PFSK-1 (cell line): ENCODE results near the gene TMPRSS3.

Source experiments
- FOXP2 ChIP-seq: optimal IDR thresholded peaks from 2 replicates; pipeline ENCODE3; 2011; ENCODE audit warnings: borderline replicate concordance, control low read depth, inconsistent platforms; ENCODE audit not compliant: insufficient read depth; ENCODE audit errors: extremely low read length, extremely low read depth
- POLR2AphosphoS5 ChIP-seq: IDR thresholded peaks from 2 replicates; pipeline ENCODE4 v1.6.1; 2012; ENCODE audit warnings: low read depth, mild to moderate bottlenecking, control low read depth, low read length, moderate library complexity
- SIN3A ChIP-seq: IDR thresholded peaks from 2 replicates; pipeline ENCODE4 v1.6.1; 2012; ENCODE audit warnings: mild to moderate bottlenecking, low read length, moderate library complexity, borderline replicate concordance; ENCODE audit not compliant: insufficient read depth
- TAF1 ChIP-seq: IDR thresholded peaks from 2 replicates; pipeline ENCODE4 v1.6.1; 2012; ENCODE audit warnings: low read length, control low read depth, borderline replicate concordance; ENCODE audit not compliant: insufficient read depth
- TF ChIP-seq, protein P1 (sequence below), 2 experiments: IDR thresholded peaks; 2 replicates each; pipeline versions ENCODE4 v1.6.1 to v1.8.0; 2011 to 2012; ENCODE audit warnings: low read depth in 2 of 2, low read length in 2 of 2, control low read depth in 1 of 2, inconsistent platforms in 1 of 2, mild to moderate bottlenecking in 1 of 2, moderate library complexity in 1 of 2; ENCODE audit not compliant: insufficient read depth in 1 of 2

DNA sequence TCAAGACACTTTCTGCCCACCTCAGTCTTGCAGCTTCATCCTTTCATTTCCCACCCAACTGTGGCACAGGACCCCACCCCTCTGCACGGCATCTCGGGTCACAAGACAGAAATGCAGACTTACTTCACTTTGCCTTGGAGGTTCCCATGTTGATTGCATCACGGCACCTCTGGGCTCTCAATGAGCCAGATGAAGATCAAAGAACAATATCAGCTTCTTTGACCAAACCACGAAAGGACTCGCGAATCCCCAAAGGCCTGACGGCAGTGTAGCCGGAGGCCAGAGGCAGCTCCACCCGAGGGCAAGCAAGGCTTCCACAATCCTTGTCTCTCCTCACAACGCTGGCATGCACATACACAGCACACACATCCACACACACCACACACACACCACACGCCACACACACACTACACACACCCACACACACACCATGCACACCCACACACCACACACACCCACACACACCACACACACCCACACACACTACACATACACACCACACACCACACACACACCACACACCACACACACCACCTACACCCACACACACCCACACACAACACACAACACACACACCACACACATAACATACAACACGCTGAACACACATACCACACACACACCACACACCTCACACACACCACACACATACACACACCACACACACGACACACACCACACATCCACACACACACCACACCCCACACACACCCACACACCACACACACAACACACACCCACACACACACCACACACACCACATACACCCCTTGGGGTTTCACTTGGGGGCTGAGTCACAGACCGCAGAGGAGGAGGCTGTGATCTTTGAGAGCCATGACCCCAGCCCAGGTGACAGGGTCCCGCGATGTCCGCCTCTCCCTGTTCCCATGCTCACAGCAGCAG is 43.7 kb upstream of the TMPRSS3 start:
- TF ChIP-seq, protein P1, sequence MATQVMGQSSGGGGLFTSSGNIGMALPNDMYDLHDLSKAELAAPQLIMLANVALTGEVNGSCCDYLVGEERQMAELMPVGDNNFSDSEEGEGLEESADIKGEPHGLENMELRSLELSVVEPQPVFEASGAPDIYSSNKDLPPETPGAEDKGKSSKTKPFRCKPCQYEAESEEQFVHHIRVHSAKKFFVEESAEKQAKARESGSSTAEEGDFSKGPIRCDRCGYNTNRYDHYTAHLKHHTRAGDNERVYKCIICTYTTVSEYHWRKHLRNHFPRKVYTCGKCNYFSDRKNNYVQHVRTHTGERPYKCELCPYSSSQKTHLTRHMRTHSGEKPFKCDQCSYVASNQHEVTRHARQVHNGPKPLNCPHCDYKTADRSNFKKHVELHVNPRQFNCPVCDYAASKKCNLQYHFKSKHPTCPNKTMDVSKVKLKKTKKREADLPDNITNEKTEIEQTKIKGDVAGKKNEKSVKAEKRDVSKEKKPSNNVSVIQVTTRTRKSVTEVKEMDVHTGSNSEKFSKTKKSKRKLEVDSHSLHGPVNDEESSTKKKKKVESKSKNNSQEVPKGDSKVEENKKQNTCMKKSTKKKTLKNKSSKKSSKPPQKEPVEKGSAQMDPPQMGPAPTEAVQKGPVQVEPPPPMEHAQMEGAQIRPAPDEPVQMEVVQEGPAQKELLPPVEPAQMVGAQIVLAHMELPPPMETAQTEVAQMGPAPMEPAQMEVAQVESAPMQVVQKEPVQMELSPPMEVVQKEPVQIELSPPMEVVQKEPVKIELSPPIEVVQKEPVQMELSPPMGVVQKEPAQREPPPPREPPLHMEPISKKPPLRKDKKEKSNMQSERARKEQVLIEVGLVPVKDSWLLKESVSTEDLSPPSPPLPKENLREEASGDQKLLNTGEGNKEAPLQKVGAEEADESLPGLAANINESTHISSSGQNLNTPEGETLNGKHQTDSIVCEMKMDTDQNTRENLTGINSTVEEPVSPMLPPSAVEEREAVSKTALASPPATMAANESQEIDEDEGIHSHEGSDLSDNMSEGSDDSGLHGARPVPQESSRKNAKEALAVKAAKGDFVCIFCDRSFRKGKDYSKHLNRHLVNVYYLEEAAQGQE (IDR thresholded peaks at IDR 0.05; ENCODE audit: insufficient read depth in 1 of 2, low read depth in 2 of 2, low read length in 2 of 2), result no peak
- TF ChIP-seq TAF1 (no peak), POLR2AphosphoS5 (no peak), SIN3A (no peak), FOXP2 (no peak)
